ENCODE results near the gene BLOC1S3. TPM values are rescaled to one million over a fixed set of nuclear protein-coding genes. Genes with fewer than 3 reads are reported as not detected.

BLOC1S3 gene
- total RNA-seq, 2 experiments from 2014 or later, result 8.1 to 13.8 TPM

- Histone ChIP-seq H3K4me2 (ENCODE audit: low read length) (no peak overlapping the region), H3K9me3 (ENCODE audit: low read length) (no peaks in the 10 kb centered on the region), H3K4me3 (ENCODE audit: low read depth, low read length, poor library complexity, severe bottlenecking) (no peak overlapping the region), H2AFZ (ENCODE audit: low read length) (no peak overlapping the region), H3K79me2 (ENCODE audit: insufficient read depth, low read depth, low read length) (peaks cover 4% of the 10 kb centered on the region; the same call in 1 of the 2 replicates), H3K36me3 (ENCODE audit: insufficient read depth, low read length) (peaks cover 40% of the 10 kb centered on the region), H4K20me1 (ENCODE audit: insufficient read depth, low read length) (no peaks in the 10 kb centered on the region), H3K4me1 (ENCODE audit: insufficient read depth, low read length, poor library complexity, severe bottlenecking) (peaks cover 4% of the 10 kb centered on the region), H3K9me2 (ENCODE audit: insufficient read depth, low read length) (no peaks in the 10 kb centered on the region), H3K27ac (ENCODE audit: low read depth, low read length, poor library complexity, severe bottlenecking) (no peak overlapping the region)
- TF ChIP-seq EZH2phosphoT487 (IDR thresholded peaks at IDR 0.05; ENCODE audit: borderline replicate concordance, low read depth, low read length), result no peak
- TF ChIP-seq CTCF (conservative IDR thresholded peaks at IDR 0.05; ENCODE audit: low read length), result no peak
- intact Hi-C loops (cut with micrococcal nuclease; ENCODE audit: unreplicated experiment), result no loop called here
- ChIA-PET POLR2A (no interaction called here), CTCF (ENCODE audit: unreplicated experiment) (no interaction called here)
- BruUV-seq (replicated peaks), result no TSS peak
- DNase-seq (ENCODE audit: low spot score), result no peak
Measured at GRCh38 chr19:45144431-45145269, 33.9 kb upstream of the BLOC1S3 start.

- TF ChIP-seq CTCF (conservative IDR thresholded peaks at IDR 0.05; ENCODE audit: low read length), result no peak
- TF ChIP-seq EZH2phosphoT487 (IDR thresholded peaks at IDR 0.05; ENCODE audit: borderline replicate concordance, low read depth, low read length), result no peak
- Histone ChIP-seq H3K9me2 (ENCODE audit: insufficient read depth, low read length) (no peaks in the 10 kb centered on the region), H2AFZ (ENCODE audit: low read length) (no peak overlapping the region), H3K27ac (ENCODE audit: low read depth, low read length, poor library complexity, severe bottlenecking) (no peak overlapping the region), H3K4me2 (ENCODE audit: low read length) (no peak overlapping the region), H3K4me3 (ENCODE audit: low read depth, low read length, poor library complexity, severe bottlenecking) (no peak overlapping the region), H4K20me1 (ENCODE audit: insufficient read depth, low read length) (no peaks in the 10 kb centered on the region), H3K79me2 (ENCODE audit: insufficient read depth, low read depth, low read length) (no peaks in the 10 kb centered on the region), H3K9me3 (ENCODE audit: low read length) (no peaks in the 10 kb centered on the region), H3K4me1 (ENCODE audit: insufficient read depth, low read length, poor library complexity, severe bottlenecking) (no peaks in the 10 kb centered on the region), H3K36me3 (ENCODE audit: insufficient read depth, low read length) (peaks cover 39% of the 10 kb centered on the region)
- DNase-seq (ENCODE audit: low spot score), result no peak
- POLR2A ChIA-PET, result interaction anchor here (0.6 kb wide), 1 partner anchor 730 kb away, joined by 5 read pairs; no protein-coding TSS in a partner anchor
- CTCF ChIA-PET (ENCODE audit: unreplicated experiment), result no interaction called here
- no TSS peak for BruUV-seq (replicated peaks)
- intact Hi-C loops (cut with micrococcal nuclease; ENCODE audit: unreplicated experiment), result no loop called here
Measured at GRCh38 chr19:45145270-45146189, 33.1 kb upstream of the BLOC1S3 start.

Measured in OCI-LY7 (cell line).